NCI-H2107 (cell line): ENCODE measurements around the gene PES1.
"Not testable (repeated sequence)": the region's sequence is repeated elsewhere in the genome, so short reads cannot be mapped to it uniquely, and the experiment has no call there.

Experiments
- DNase-seq: peaks from one replicate; lab custom pipeline; 2025; lab: John Stamatoyannopoulos, UW

The PES1 gene

GRCh38 chr22:30552719-30553118, 39.0 kb downstream of the PES1 start:
- DNase-seq, result no peak

DNA sequence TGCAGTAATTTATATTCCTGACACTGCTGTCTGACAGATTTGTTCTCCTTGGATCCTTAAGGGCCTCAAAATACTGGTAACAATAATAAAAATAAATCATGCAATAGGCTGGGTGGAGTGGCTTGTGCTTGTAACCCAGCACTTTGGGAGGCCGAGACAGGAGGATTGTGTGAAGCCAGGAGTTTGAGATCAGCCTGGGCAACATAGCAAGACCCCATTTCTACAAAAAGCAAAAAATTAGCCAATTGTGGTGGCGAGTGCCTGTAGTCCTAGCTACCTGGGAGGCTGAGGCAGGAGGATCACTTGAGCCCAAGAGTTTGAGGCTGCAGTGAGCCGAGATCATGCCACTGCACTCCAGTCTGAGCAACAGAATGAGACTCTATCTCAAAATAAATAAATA, 39.9 kb downstream of the PES1 start:
- DNase-seq, result not testable (repeated sequence)

DNA sequence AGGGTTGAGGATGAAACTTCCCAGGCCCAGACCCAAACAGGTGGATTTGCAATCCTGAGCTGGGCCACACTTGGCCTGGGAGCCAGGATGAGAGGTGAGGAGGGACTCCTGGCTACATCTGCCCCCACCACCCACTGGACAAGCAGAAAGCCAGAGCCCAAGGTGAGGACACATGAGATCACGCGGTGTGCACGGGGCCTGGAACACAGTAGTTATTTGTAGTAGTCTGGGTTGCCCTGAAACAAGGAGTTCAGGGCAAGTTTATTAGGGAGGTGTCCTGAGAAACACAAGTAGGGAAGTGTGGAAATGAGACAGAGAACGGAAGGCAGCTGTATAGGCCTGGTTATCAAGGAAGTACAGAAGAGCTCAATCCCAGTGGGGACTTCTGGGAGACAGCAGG, 44.5 kb downstream of the PES1 start:
- no peak for DNase-seq

GRCh38 chr22:30546616-30547015, 45.1 kb downstream of the PES1 start, which contains the start of gene SEC14L6:
SEC14L6 (minus strand) TSS chr22:30546741; CDS start chr22:30546682, 59 bp downstream.
- no peak for DNase-seq

GRCh38 chr22:30542811-30543188, 48.9 kb downstream of the PES1 start:
- no peak for DNase-seq

DNA sequence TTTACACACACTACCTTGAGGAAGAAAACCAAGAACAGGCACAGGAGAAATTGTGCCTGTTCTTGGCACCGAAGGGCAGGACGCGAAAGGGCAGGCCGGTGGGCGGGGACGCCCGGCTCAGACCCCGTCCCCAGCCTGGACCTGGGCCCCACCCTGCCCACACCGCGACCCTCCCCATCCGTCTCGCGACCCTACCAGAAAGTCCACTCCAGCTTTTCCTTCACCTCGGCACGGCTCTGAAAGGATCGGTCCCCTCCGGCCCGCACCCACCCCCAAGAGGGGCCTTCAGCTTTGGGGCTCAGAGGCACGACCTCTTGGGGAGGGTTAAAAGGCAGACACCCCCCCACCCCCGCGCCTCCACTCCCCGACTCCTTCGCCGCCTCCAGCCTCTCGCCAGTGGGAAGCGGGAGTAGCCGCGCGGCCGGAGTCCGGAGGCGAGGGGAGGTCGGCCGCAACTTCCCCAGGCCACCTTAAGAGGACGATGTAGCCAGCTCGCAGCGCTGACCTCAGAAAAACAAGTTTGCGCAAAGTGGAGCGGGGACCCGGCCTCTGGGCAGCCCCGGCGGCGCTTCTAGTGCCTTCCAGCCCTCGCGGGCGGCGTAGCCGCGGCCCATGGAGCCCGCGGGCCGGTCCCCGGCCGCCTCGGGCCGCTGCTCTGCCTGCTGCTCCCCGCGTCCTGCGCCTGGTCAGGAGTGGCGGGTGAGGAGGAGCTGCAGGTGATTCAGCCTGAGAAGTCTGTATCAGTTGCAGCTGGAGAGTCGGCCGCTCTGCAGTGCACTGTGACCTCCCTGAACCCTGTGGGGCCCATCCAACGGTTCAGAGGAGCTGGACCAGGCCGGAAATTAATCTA, 49.5 kb downstream of the PES1 start:
- no peak for DNase-seq

DNA sequence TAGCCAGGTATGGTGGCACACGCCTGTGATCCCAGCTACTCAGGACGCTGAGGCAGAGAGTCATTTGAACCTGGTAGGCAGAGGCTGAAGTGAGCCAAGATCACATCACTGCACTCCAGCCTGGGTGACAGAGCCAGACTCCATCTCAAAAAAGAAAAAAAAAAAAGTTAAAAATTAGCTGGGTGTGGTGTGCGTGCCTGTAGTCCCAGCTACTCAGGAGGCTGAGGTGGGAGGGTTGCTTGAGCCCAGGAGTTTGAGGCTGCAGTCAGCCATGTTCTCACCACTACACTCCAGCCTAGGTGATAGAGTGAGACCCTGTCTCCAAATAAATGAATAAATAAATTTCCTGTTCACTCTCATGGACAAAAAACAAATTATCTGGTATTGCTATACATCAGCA, 50.2 kb downstream of the PES1 start:
- DNase-seq, result not testable (repeated sequence)

- no peak for DNase-seq
These were observed 52.3 kb downstream of the PES1 start for GRCh38 chr22:30539368-30539767.

DNA sequence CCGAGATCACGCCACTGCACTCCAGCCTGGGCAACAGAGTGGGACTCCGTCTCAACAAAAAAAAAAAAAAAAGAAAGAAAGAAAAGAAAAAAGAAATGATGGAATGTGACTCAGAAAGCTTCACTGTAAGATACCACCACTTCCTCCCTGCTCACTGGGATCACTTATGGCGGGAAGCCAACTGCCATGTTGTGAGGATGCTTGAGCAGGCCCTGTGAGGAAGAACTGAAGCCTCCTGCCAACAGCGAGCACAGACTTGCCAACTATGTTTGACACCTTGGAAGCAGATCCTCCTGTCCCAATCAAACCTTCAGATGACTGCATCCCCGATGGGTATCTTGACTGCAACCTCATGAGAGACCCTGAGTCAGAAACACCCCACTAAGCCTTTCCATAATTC, 53.4 kb downstream of the PES1 start:
- no peak for DNase-seq

DNA sequence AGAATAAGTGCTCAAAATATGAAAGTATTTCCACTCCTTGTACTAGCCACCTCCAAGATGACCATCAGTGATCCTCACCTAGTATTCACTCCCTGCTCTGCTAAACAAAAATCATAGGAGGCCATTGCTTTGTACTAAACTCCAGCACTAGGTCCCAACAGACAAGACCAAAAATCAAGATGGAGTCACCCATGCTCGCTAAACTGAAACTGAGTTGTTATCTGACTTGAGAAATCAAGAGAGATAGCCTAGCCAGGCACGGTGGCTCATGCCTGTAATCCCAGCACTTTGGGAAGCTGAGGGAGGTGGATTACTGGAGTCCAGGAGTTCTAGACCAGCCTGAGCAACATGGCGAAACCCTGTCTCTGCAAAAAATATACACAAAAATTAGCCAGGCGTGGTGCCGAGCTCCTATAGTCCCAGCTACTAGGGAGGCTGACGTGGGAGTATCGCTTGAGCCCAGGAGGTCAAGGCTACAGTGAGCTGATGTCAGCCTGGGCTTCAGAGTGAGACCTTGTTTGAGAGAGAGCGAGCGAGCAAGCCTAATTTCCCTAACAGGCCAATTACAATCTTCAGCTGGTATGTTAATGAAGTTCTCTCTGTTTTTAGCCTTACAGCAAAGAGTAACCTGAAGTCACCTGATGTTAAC, 54.5 kb downstream of the PES1 start:
- DNase-seq, result no peak

DNA sequence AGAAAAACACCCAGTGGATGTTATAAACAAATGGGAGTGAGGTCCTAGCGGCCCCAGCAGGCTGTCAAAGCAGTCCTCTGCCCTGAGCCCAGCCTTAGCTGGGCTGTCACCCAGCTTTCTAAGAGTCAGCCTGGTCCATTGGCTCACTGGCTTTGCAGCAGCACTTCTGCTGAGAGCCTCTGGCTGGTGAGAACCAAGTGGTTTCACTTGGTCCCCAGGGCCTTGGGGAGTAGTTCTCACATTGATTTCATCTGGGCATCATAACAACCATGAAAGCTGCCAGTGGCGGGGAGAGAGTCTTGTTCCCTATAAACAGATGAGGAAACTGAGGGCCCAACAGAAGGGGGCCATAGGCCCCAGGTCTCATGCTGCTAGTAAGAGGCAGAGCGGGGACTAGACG, 56.5 kb downstream of the PES1 start:
- no peak for DNase-seq

DNA sequence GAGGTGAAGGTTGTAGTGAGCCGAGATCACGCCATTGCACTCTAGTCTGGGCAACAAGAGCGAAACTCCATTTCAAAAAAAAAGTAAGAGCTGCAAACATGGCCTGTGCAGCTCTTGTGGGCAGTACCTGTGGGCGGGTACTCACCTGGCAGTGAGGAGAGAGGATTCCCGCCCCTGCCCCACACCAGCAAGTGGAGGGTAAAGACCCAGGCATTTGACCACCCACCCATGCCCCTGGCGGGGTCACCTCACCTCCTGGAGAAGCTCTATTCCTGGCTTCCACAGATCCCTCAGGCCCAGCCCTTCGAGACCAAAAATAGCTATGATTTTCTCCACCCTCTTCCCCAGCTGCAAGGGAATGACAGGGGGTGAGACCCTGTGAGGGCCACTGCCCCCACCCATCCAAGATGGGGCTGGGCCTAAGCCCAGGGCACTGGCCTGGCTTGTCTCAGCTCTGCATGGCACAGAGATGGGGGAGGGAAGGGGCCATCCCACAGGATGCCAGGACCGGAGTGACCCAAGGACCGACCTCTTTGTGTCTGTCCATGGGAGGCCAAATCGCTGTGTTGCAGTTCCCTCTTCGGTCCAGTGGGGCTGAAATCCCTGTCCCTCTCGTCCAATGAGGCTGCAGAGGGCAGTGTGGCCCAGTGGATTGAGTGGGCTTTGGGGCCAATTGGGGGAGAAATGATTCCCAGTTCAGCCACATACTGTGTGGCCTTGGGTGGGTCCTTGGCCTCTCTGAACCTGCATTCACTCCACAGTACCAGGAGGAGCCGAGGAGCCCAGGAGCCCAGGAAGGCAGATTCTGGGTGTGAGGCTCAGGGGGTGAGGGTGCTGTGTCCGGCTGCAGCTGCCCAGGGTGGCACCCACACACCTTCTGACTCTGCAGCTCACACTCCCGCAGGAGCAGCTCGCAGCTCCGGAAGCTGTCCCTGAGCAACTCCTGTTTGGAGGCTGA, 59.8 kb downstream of the PES1 start:
- DNase-seq, result no peak

DNA sequence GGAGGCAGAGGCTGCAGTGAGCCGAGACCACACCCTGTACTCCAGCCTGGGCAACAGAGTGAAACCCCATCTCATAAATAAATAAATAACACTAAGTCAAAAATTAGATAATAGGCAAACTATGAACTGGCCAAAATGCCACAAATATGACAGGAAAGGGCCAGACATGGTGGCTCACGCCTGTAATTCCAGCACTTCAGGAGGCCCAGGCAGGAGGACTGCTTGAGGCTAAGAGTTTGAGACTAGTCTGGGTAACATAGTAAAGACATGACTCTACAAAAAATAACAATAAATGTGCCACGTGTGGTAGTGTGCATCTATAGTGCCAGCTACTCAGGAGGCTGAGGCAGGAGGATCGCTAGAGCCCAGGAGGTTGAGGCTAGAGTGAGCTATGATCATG, 65.1 kb downstream of the PES1 start:
- no peak for DNase-seq
